GM19043 (cell line): Measurements from ENCODE around the gene ECD.
A peak's percentile ranks its signal among the peaks of the same experiment; 100 is the strongest.
"Not testable (repeated sequence)": the region's sequence is repeated elsewhere in the genome, so short reads cannot be mapped to it uniquely, and the experiment has no call there.

Source experiments
- ATAC-seq: cut with Tn5 transposase; IDR thresholded peaks from one replicate; pipeline ENCODE4 v1.9.1; 2021; ENCODE audit warnings: low read depth; ENCODE audit not compliant: unreplicated experiment

ECD gene

GRCh38 chr10:73161079-73161478, 6.7 kb downstream of the ECD start:
- no peak for ATAC-seq

- no peak for ATAC-seq
These were observed 8.7 kb downstream of the ECD start for GRCh38 chr10:73159038-73159648.

GRCh38 chr10:73156054-73156453, 11.8 kb downstream of the ECD start:
- no peak for ATAC-seq

GRCh38 chr10:73152009-73152408, 15.8 kb downstream of the ECD start:
- ATAC-seq: no peak

GRCh38 chr10:73150633-73151413, 17.0 kb downstream of the ECD start:
- not testable (repeated sequence) for ATAC-seq

DNA sequence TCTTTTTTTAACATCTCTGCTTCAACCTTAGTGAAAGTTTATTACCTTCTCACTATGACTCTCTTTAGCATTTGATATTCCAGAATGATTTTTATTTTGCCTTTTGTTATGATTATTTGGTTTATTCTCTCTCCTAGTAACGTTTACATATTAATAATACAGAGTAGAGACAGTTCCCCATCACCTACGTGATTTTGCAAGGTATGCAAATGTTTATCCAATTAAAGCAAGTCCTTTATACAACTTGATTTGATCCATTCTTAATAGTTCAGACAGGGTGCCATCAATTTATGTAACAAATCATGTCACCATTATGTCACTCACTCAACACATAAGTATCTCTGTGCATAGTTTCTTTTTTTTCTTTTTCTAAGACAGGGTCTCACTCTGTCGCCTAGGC, 26.2 kb downstream of the ECD start:
- no peak for ATAC-seq

GRCh38 chr10:73139251-73139650, 28.6 kb downstream of the ECD start:
- no peak for ATAC-seq

- no peak for ATAC-seq
These were observed 31.2 kb downstream of the ECD start for GRCh38 chr10:73136627-73137026.

GRCh38 chr10:73134727-73135126, 33.1 kb downstream of the ECD start:
- ATAC-seq: no peak

GRCh38 chr10:73131913-73132686, 35.7 kb downstream of the ECD start:
- ATAC-seq: no peak

GRCh38 chr10:73131301-73131700, 36.5 kb downstream of the ECD start:
- ATAC-seq: no peak

- no peak for ATAC-seq
These were observed 41.5 kb downstream of the ECD start for GRCh38 chr10:73126343-73126742.

GRCh38 chr10:73119952-73120351, 47.9 kb downstream of the ECD start:
- ATAC-seq: no peak

- ATAC-seq: no peak
These were observed 48.4 kb downstream of the ECD start for GRCh38 chr10:73119457-73119856.

DNA sequence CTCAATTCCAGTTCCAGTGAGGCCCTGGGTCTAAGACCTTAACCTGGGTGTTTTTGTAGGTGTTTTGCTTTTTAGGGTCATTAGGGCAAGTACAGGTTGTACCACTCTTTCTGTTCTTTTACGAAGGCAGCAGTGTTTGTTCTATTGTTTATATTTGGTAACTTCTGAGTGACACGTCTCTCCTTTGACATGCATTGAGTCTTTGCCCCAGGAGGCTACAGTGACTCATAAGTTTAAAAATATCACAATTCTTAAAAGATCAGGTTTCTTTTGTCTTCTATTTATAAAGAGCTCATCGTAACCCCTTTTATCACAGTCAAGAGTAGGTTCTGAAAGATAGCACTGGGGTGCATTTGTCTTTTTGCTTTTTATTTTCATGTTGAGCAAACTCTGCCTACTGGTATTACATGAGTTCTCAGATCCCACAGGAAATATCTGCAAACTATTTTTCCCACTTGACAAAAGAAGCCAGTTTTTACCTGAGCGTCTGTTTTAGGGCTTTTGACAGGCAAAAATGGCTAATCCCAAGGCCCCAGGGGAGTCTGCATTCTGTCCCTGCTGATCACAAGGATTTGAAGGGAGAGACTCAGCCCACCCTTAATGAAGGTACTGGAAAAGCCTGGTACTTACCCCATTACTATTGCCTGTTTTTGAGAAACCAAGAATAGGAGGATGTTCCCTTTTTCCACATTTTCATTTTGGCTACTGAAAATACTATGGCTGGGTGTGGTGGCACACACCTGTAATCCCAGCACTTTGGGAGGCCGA, 49.6 kb downstream of the ECD start:
- ATAC-seq: peak; percentile 60

DNA sequence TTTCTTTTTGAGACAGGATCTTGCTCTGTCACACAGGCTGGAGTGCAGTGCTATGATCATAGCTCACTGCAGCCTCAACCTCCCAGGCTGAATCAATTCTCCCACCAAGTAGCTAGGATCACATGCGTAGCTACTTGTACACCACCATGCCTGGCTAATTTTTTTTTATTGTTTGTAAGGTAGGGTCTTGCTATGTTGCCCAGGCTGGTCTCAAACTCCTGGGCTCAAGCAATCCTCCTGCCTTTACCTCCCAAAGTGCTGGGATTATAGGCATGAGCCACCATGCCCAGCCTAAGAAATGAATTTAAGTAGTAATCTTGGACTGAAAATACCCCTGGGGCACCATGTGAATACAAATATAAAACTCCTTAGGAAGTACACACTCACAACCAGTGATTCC, 51.8 kb downstream of the ECD start:
- ATAC-seq: no peak

DNA sequence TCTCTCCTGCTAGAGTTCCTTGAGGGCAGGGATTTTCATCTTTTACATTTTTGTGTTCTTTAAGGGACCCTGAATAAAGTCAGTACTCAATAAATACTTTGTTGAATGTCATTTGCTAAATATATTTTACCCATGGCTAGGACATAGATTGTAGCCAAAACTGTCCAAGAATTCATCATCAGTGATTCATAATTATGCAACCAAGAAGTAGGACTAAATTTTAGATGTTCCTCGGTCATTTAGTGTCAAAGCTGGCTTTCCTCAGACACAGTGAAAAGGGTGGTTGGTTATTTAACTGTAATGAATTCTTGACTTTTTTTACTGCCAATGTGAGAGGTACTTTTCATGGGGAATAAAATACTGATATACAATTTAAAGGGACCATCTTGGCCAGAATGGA, 54.3 kb downstream of the ECD start:
- no peak for ATAC-seq

- not testable (repeated sequence) for ATAC-seq
These were observed 55.8 kb downstream of the ECD start for GRCh38 chr10:73112032-73112431.

- peak; percentile 53 for ATAC-seq
These were observed 57.4 kb downstream of the ECD start, which contains the start of gene NUDT13 for GRCh38 chr10:73110345-73110849. Gene NUDT13, plus strand, starts transcription at chr10:73110455. Its CDS starts 3,911 bp downstream, at chr10:73114366.

GRCh38 chr10:73109248-73109652, 58.6 kb downstream of the ECD start:
- not testable (repeated sequence) for ATAC-seq
